ENCODE data around the gene DNAJC16. TPM values are rescaled to one million over a fixed set of nuclear protein-coding genes. Genes with fewer than 3 reads are reported as not detected.

DNAJC16 gene
- total RNA-seq, 1 experiment from 2014 or later: 20.7 TPM

- no peaks in the 10 kb centered on the region for H3K9me3 ChIP-seq (ENCODE audit: control insufficient read depth, low read depth, low read length)
- no peak overlapping the region for H2AK5ac ChIP-seq (ENCODE audit: insufficient read length, low read length)
- peak overlapping the region; percentile 86 for H3K4me2 ChIP-seq (ENCODE audit: insufficient read depth, insufficient read length, low read length)
- no peaks in the 10 kb centered on the region for H3K27me3 Mint-ChIP-seq (ENCODE audit: low read depth)
- H2BK120ac ChIP-seq (ENCODE audit: low read depth, low read length, poor library complexity, severe bottlenecking): no peak overlapping the region
- no peak overlapping the region for H3T11ph ChIP-seq (ENCODE audit: low read length)
- no peak overlapping the region for H3K4ac ChIP-seq (ENCODE audit: low read depth, low read length)
- H3K27me3 ChIP-seq (ENCODE audit: insufficient read depth, low read length): no peaks in the 10 kb centered on the region
- H4K5ac ChIP-seq (ENCODE audit: insufficient read length, low read depth, low read length): no peak overlapping the region
- H3K27ac Mint-ChIP-seq: peak overlapping the region; percentile 11 to 97 (median 92); a peak in 5 of 7 replicates
- H3K27ac ChIP-seq (ENCODE audit: insufficient read length, low read depth, low read length): no peak overlapping the region
- H3K56ac ChIP-seq (ENCODE audit: insufficient read length, low read depth, low read length): no peak overlapping the region
- no peak overlapping the region for H2BK15ac ChIP-seq (ENCODE audit: low read depth, low read length)
- peak overlapping the region; percentile 93 for H3K9ac ChIP-seq (ENCODE audit: extremely low read depth, insufficient read length, low read length)
- H2AFZ ChIP-seq (ENCODE audit: low read length): no peak overlapping the region
- peak overlapping the region; percentile 92 to 95 for H3K4me3 Mint-ChIP-seq
- H3K4me1 Mint-ChIP-seq: peaks cover 28 to 43% of the 10 kb centered on the region in 2 experiments
- H3K79me1 ChIP-seq (ENCODE audit: insufficient read depth, low read depth, low read length, poor library complexity, severe bottlenecking): no peaks in the 10 kb centered on the region
- no peak for DNase-seq
- peaks cover 0 to 11% (median 2%) of the 10 kb centered on the region in 3 experiments; a peak in 3 of 7 replicates for H3K36me3 Mint-ChIP-seq (ENCODE audit: insufficient read depth in 1 of 3, low read depth in 3 of 3)
- TF ChIP-seq CTCF (conservative IDR thresholded peaks at IDR 0.05): no peak
- no peaks in the 10 kb centered on the region for H3K9me3 Mint-ChIP-seq
- H3K23ac ChIP-seq (ENCODE audit: insufficient read length, low read depth, low read length): no peak overlapping the region
- no peak overlapping the region for H2BK5ac ChIP-seq (ENCODE audit: insufficient read length, low read length)
- peaks cover 8% of the 10 kb centered on the region for H3K23me2 ChIP-seq (ENCODE audit: insufficient read length, low read depth, low read length, poor library complexity, severe bottlenecking)
- no CpG with 5 or more reads among the region's 18 CpGs for WGBS (ENCODE audit: extremely low coverage, insufficient read length, low lambda C conversion rate)
- no peaks in the 10 kb centered on the region for H3K79me2 ChIP-seq (ENCODE audit: insufficient read depth, low read length)
- H2BK12ac ChIP-seq (ENCODE audit: insufficient read length, low read depth, low read length): no peak overlapping the region
- H4K8ac ChIP-seq (replicated peaks; ENCODE audit: insufficient read length, low read depth, low read length): no peak overlapping the region
- H4K20me1 ChIP-seq (ENCODE audit: control insufficient read depth, insufficient read depth, insufficient read length): no peaks in the 10 kb centered on the region
- H2BK20ac ChIP-seq (ENCODE audit: low read depth, low read length, poor library complexity, severe bottlenecking): no peak overlapping the region
- H3K18ac ChIP-seq (ENCODE audit: insufficient read length, low read depth, low read length): peak overlapping the region; percentile 18
- H3K14ac ChIP-seq (ENCODE audit: insufficient read depth, low read length): peak overlapping the region; percentile 72; the same call in 1 of the 2 replicates
- H3K4me1 ChIP-seq (ENCODE audit: insufficient read depth, low read length): peaks cover 3% of the 10 kb centered on the region; the same call in 1 of the 2 replicates
- H4K91ac ChIP-seq (ENCODE audit: insufficient read length, low read depth, low read length): no peak overlapping the region
Observed at GRCh38 chr1:15523104-15524020, 3.3 kb upstream of the DNAJC16 start.

Data from H9 (cell line).